MM.1S (cell line): ENCODE results near the gene RELL1.
A peak's percentile ranks its signal among the peaks of the same experiment; 100 is the strongest.

ENCODE experiments used
- DNase-seq: peaks from one replicate; pipeline ENCODE4 v3.0.0-alpha.2; 2015
- H2AFZ ChIP-seq: fragments of 300-600 bp; sonication (generic); 2 replicates; pipeline ENCODE4 v1.6.0; 2016; ENCODE audit warnings: antibody characterized with exemption, low read length
- H3F3A ChIP-seq: fragments of 300-600 bp; sonication (generic); 2 replicates; pipeline ENCODE4 v1.6.1; 2016; ENCODE audit warnings: mild to moderate bottlenecking, antibody characterized with exemption, low read length, moderate library complexity, mixed read lengths; ENCODE audit not compliant: insufficient read depth
- H3K27ac ChIP-seq: fragments of 300-600 bp; sonication (generic); 2 replicates; pipeline ENCODE4 v1.5.1; 2016; ENCODE audit warnings: mild to moderate bottlenecking, low read length
- H3K27me3 ChIP-seq: fragments of 300-600 bp; sonication (generic); replicated peaks from 2 replicates; pipeline ENCODE4 v1.6.0; 2016; ENCODE audit warnings: low read length; ENCODE audit not compliant: insufficient read depth
- H3K36me3 ChIP-seq: fragments of 300-600 bp; sonication (generic); replicated peaks from 2 replicates; pipeline ENCODE4 v1.6.1; 2016; ENCODE audit warnings: mild to moderate bottlenecking, low read length, mixed read lengths; ENCODE audit not compliant: insufficient read depth
- H3K4me1 ChIP-seq: fragments of 300-600 bp; sonication (generic); 2 replicates; pipeline ENCODE4 v1.6.1; 2016; ENCODE audit warnings: low read length, mixed read lengths
- H3K4me2 ChIP-seq: fragments of 300-600 bp; sonication (generic); 2 replicates; pipeline ENCODE4 v1.6.0; 2016; ENCODE audit warnings: low read depth, low read length
- H3K4me3 ChIP-seq: fragments of 300-600 bp; sonication (generic); 2 replicates; pipeline ENCODE4 v1.5.1; 2016; ENCODE audit warnings: low read length, mixed read lengths
- H3K79me2 ChIP-seq: fragments of 300-600 bp; sonication (generic); 2 replicates; pipeline ENCODE4 v1.6.1; 2016; ENCODE audit warnings: mixed run types, low read length, mixed read lengths
- H3K9ac ChIP-seq: fragments of 300-600 bp; sonication (generic); 2 replicates; pipeline ENCODE4 v1.6.1; 2016; ENCODE audit warnings: low read length, mixed read lengths
- H3K9me2 ChIP-seq: fragments of 300-600 bp; sonication (generic); replicated peaks from 2 replicates; pipeline ENCODE4 v1.6.1; 2016; ENCODE audit warnings: mild to moderate bottlenecking, low read length, mixed read lengths; ENCODE audit not compliant: insufficient read depth
- H3K9me3 ChIP-seq: fragments of 300-600 bp; sonication (generic); replicated peaks from 2 replicates; pipeline ENCODE4 v1.6.1; 2016; ENCODE audit warnings: mild to moderate bottlenecking, low read length, mixed read lengths; ENCODE audit not compliant: insufficient read depth
- H4K20me1 ChIP-seq: fragments of 300-600 bp; sonication (generic); 2 replicates; pipeline ENCODE4 v1.6.1; 2016; ENCODE audit warnings: mild to moderate bottlenecking, low read length, moderate library complexity, mixed read lengths; ENCODE audit not compliant: insufficient read depth
- EZH2 ChIP-seq: fragments of 300-600 bp; sonication (generic); optimal IDR thresholded peaks from 2 replicates; pipeline ENCODE3; 2017; ENCODE audit warnings: low read depth, mild to moderate bottlenecking, antibody characterized with exemption, low read length, mixed read lengths
- EZH2phosphoT487 ChIP-seq: fragments of 300-600 bp; sonication (generic); IDR thresholded peaks from 2 replicates; pipeline ENCODE4 v1.6.1; 2018; ENCODE audit warnings: antibody characterized with exemption, low read length
- TF ChIP-seq, protein P1 (sequence below): fragments of 300-600 bp; sonication (generic); IDR thresholded peaks from 2 replicates; pipeline ENCODE4 v1.5.1; 2016; ENCODE audit warnings: antibody characterized with exemption, low read length, mixed read lengths

Gene RELL1, protein sequence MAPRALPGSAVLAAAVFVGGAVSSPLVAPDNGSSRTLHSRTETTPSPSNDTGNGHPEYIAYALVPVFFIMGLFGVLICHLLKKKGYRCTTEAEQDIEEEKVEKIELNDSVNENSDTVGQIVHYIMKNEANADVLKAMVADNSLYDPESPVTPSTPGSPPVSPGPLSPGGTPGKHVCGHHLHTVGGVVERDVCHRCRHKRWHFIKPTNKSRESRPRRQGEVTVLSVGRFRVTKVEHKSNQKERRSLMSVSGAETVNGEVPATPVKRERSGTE

DNA sequence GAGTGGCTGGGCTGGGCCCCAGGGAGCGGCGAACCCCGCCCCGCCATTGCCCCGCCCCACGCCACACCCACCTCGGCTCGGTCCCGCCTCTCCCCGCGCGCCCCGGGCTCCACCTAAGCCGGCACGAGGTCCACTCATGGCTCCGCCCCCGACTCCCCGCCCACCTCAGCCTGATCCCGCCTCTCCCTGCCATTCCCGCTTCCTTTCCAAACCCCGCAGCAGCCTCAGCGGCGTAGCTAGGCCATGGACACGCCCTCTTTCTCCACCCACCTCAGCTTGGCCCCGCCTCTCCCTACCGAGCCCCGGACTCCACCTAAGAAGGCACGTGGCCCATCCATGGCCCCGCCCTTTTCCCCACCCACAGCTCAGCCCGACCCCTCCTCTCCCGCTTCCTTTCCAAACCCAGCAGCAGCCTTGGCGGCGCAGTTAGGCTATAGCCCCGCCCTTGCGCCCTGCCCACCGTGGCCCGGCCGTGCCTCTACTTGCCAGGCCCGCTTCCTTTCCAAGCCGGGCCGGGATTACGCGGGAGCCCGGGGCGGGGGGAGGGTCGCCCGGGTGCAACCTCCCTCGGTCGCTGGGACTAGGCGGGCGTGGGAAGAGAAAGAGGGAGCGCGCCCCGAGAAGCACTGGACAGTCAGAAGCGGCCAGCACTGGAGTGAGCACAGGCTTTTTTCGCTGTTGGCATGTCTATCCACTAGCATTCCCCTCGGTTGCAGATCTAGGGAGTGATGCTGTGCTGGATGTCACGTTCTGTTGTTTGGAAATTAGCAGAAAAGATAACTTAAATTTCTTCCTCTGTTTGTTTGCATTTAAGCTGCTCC is at the start of gene RELL1:
TSS of gene RELL1 (minus strand) at position 4 of the 821 bp plus-strand sequence. CDS start 89 bp downstream, outside the sequence.
- Histone ChIP-seq H3K36me3 (no peaks in the 10 kb centered on the region), H3K27me3 (no peaks in the 10 kb centered on the region), H3K4me2 (peak within 1 kb of the TSS; percentile 88), H3K9me3 (no peaks in the 10 kb centered on the region), H3K4me1 (peaks cover 27% of the 10 kb centered on the region), H3K4me3 (peak within 1 kb of the TSS; percentile 95), H3K79me2 (peaks cover 39% of the 10 kb centered on the region), H3K9me2 (no peaks in the 10 kb centered on the region), H3K27ac (peak within 1 kb of the TSS; percentile 73), H3F3A (peaks cover 22% of the 10 kb centered on the region), H4K20me1 (no peaks in the 10 kb centered on the region), H2AFZ (peak within 1 kb of the TSS; percentile 96), H3K9ac (peak within 1 kb of the TSS; percentile 98)
- DNase-seq, result peak; percentile 99
- no peak for TF ChIP-seq EZH2phosphoT487
- TF ChIP-seq EZH2, result no peak
- TF ChIP-seq, protein P1, sequence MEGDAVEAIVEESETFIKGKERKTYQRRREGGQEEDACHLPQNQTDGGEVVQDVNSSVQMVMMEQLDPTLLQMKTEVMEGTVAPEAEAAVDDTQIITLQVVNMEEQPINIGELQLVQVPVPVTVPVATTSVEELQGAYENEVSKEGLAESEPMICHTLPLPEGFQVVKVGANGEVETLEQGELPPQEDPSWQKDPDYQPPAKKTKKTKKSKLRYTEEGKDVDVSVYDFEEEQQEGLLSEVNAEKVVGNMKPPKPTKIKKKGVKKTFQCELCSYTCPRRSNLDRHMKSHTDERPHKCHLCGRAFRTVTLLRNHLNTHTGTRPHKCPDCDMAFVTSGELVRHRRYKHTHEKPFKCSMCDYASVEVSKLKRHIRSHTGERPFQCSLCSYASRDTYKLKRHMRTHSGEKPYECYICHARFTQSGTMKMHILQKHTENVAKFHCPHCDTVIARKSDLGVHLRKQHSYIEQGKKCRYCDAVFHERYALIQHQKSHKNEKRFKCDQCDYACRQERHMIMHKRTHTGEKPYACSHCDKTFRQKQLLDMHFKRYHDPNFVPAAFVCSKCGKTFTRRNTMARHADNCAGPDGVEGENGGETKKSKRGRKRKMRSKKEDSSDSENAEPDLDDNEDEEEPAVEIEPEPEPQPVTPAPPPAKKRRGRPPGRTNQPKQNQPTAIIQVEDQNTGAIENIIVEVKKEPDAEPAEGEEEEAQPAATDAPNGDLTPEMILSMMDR, result no peak

DNA sequence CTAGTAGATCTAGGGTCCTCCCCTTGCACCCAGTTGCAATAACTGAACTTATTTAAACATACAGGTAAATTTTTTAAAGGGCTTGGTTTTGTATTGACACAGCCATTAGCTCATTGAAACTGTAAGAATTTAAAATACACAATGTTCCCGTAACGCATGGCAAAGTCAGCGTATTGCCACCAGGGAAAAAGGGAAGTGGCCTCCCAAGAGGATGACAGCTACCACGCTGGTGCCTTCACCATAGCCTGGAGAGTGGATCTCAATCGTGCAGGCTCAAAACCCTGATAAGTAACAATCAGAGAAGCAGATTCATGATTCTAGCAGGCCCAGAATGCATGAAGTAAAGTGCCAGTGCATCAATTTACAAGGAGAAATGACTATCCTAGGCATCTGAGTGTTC is 49.4 kb upstream of the RELL1 start:
- no peak for TF ChIP-seq EZH2phosphoT487
- TF ChIP-seq, protein P1, result no peak
- TF ChIP-seq EZH2, result no peak
- H3K4me1 ChIP-seq, result no peaks in the 10 kb centered on the region
- no peaks in the 10 kb centered on the region for H3K9me3 ChIP-seq
- no peak overlapping the region for H2AFZ ChIP-seq
- no peaks in the 10 kb centered on the region for H3K79me2 ChIP-seq
- H4K20me1 ChIP-seq, result no peaks in the 10 kb centered on the region
- H3K9me2 ChIP-seq, result no peaks in the 10 kb centered on the region
- no peaks in the 10 kb centered on the region for H3F3A ChIP-seq
- no peaks in the 10 kb centered on the region for H3K36me3 ChIP-seq
- no peak for DNase-seq
- no peak overlapping the region for H3K9ac ChIP-seq
- no peak overlapping the region for H3K4me3 ChIP-seq
- no peak overlapping the region for H3K4me2 ChIP-seq
- no peak overlapping the region for H3K27ac ChIP-seq
- no peaks in the 10 kb centered on the region for H3K27me3 ChIP-seq

DNA sequence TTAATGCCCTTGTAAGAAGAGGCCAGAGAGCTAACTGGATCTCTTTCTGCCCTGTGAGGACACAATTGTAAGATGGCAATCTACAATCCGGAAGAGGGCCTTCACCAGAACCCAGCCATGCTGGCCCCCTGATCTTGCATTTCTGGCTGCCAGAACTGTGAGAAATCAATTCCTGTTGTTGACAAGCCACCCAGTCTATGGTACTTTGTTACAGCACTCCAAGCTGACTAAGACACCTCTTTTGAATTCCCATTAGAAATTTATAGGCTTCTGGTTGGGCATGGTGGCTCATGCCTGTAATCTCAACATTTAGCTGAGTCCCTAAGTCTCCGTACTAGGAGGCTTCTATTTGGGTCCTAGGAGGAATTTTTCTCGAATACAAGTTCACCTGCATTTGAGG is 48.8 kb upstream of the RELL1 start:
- H3F3A ChIP-seq, result no peaks in the 10 kb centered on the region
- H3K27me3 ChIP-seq, result no peaks in the 10 kb centered on the region
- no peak overlapping the region for H2AFZ ChIP-seq
- no peak for DNase-seq
- TF ChIP-seq EZH2phosphoT487, result no peak
- TF ChIP-seq, protein P1, result no peak
- no peak for TF ChIP-seq EZH2
- no peaks in the 10 kb centered on the region for H4K20me1 ChIP-seq
- no peaks in the 10 kb centered on the region for H3K79me2 ChIP-seq
- H3K9ac ChIP-seq, result no peak overlapping the region
- no peaks in the 10 kb centered on the region for H3K9me3 ChIP-seq
- H3K4me1 ChIP-seq, result no peaks in the 10 kb centered on the region
- no peak overlapping the region for H3K4me3 ChIP-seq
- H3K36me3 ChIP-seq, result no peaks in the 10 kb centered on the region
- H3K27ac ChIP-seq, result no peak overlapping the region
- H3K4me2 ChIP-seq, result no peak overlapping the region
- H3K9me2 ChIP-seq, result no peaks in the 10 kb centered on the region
